Subcutaneous adipose tissue (tissue), 4 donors: ENCODE results near the gene ADCK1. TPM values are rescaled to one million over a fixed set of nuclear protein-coding genes. Genes with fewer than 3 reads are reported as not detected.

ENCODE experiments used
- CTCF ChIP-seq: fragments of 450-650 bp; IDR thresholded peaks from one replicate; pipeline ENCODE4 v1.5.1; 2016; ENCODE audit warnings: low read depth, mild to moderate bottlenecking, control low read depth, antibody characterized with exemption, moderate library complexity
- total RNA-seq, 4 donors: library from RNA; depleted of rRNA; stranded (reverse); fragments of >200 nt; gene quantifications; one replicate each; pipeline ENCODE4 v1.1.0, GENCODE V29; 2016

ADCK1 gene
- total RNA-seq, 4 donors from 2014 or later = 3.6 to 7.9 (median 6.1) TPM

- TF ChIP-seq CTCF = no peak
Observed at GRCh38 chr14:77763978-77764377, 35.9 kb upstream of the ADCK1 start.

GRCh38 chr14:77782202-77782601 lies 17.7 kb upstream of the ADCK1 start:
- no peak for TF ChIP-seq CTCF

GRCh38 chr14:77786148-77786547 lies 13.8 kb upstream of the ADCK1 start:
- TF ChIP-seq CTCF = no peak

- TF ChIP-seq CTCF = no peak
Observed at GRCh38 chr14:77790566-77791224, 9.2 kb upstream of the ADCK1 start.

- TF ChIP-seq CTCF = no peak
Observed at GRCh38 chr14:77791225-77791600, 8.7 kb upstream of the ADCK1 start.

- TF ChIP-seq CTCF = no peak
Observed at GRCh38 chr14:77794357-77794756, 5.6 kb upstream of the ADCK1 start.

GRCh38 chr14:77800814-77801213 lies 905 bp downstream of the ADCK1 start:
- no peak for TF ChIP-seq CTCF
